ENCODE results near the gene RENBP. TPM values are rescaled to one million over a fixed set of nuclear protein-coding genes. Genes with fewer than 3 reads are reported as not detected.

The RENBP gene
- polyA plus RNA-seq, 1 of the 3 experiments (the other 2 are of a cell fraction): 0.90 TPM

- peaks cover 2% of the 10 kb centered on the region for H3F3A ChIP-seq (replicated peaks; ENCODE audit: insufficient read depth)
- CTCF ChIA-PET: interaction anchor here (1.4 to 16.7 kb wide), 4 partner anchors 11 to 170 kb away, joined by 4 to 271 read pairs (median 18); partner anchors contain the start of genes PLXNB3 and RENBP
- H3K27me3 ChIP-seq (ENCODE audit: insufficient read depth): peaks cover 4% of the 10 kb centered on the region; the same call in 1 of the 2 replicates
- H3K4me3 ChIP-seq (ENCODE audit: low read depth in 2 of 2, low read length in 1 of 2): peak overlapping the region; percentile 78 to 89
- peak overlapping the region; percentile 84 for H3K9ac ChIP-seq
- H2AFZ ChIP-seq (ENCODE audit: low read depth): peak overlapping the region; percentile 51; the same call in 1 of the 2 replicates
- WGBS (ENCODE audit: low lambda C conversion rate): 14% methylated on average over 5 of the region's 33 CpGs
- peak overlapping the region; percentile 98 for H3K4me2 ChIP-seq
- no peaks in the 10 kb centered on the region for H3K9me3 ChIP-seq
- no peaks in the 10 kb centered on the region for H3K9me2 ChIP-seq
- DNase-seq: no peak
- POLR2A ChIA-PET: interaction anchor here (1.0 to 1.4 kb wide), 5 partner anchors 10 to 132 kb away, joined by 3 to 6 read pairs (median 3); no protein-coding TSS in a partner anchor
- peaks cover 10 to 19% of the 10 kb centered on the region in 2 experiments; a peak in 2 of 4 replicates for H3K4me1 ChIP-seq (ENCODE audit: control insufficient read depth in 1 of 2, insufficient read depth in 2 of 2, low read depth in 1 of 2, low read length in 1 of 2)
- H3K27ac ChIP-seq (ENCODE audit: low read depth in 2 of 2, low read length in 1 of 2): peak overlapping the region; percentile 25 to 47; a peak in 2 of 4 replicates
- H3K79me2 ChIP-seq (ENCODE audit: insufficient read depth): peaks cover 35% of the 10 kb centered on the region
- peaks cover 12 to 32% of the 10 kb centered on the region in 2 experiments for H3K36me3 ChIP-seq (replicated peaks in 1 of 2; ENCODE audit: control insufficient read depth in 1 of 2, insufficient read depth in 2 of 2, low read length in 1 of 2)
- H4K20me1 ChIP-seq (ENCODE audit: insufficient read depth): peaks cover 29% of the 10 kb centered on the region
- TF ChIP-seq EZH2phosphoT487 (IDR thresholded peaks at IDR 0.05; ENCODE audit: borderline replicate concordance, low read depth): no peak
- TF ChIP-seq NFIC (IDR thresholded peaks at IDR 0.05; ENCODE audit: borderline replicate concordance): no peak
- TF ChIP-seq EP300 (IDR thresholded peaks at IDR 0.05; ENCODE audit: borderline replicate concordance in 1 of 2, low read depth in 1 of 2, low read length in 1 of 2): no peak
- TF ChIP-seq ELF1 (IDR thresholded peaks at IDR 0.05): no peak
- TF ChIP-seq CTCF (IDR thresholded peaks at IDR 0.05): no peak
- TF ChIP-seq MEF2A (IDR thresholded peaks at IDR 0.05; ENCODE audit: borderline replicate concordance, low read depth): no peak
- TF ChIP-seq MXI1 (IDR thresholded peaks at IDR 0.05; ENCODE audit: low read depth, low read length): no peak; the same call in 1 of the 2 replicates
- no peak for TF ChIP-seq PBX3 (IDR thresholded peaks at IDR 0.05)
- no peak for TF ChIP-seq POLR2AphosphoS5 (IDR thresholded peaks at IDR 0.05; ENCODE audit: low read depth, low read length)
- no peak for TF ChIP-seq FOXM1 (IDR thresholded peaks at IDR 0.05; ENCODE audit: low read depth)
- no peak for TF ChIP-seq TCF12 (IDR thresholded peaks at IDR 0.05)
- TF ChIP-seq NRF1 (IDR thresholded peaks at IDR 0.05; ENCODE audit: low read depth, low read length): no peak
Observed at GRCh38 chrX:153934148-153934761, 10.2 kb downstream of the RENBP start.

GRCh38 chrX:153933748-153934147 is 10.7 kb downstream of the RENBP start:
- H3F3A ChIP-seq (replicated peaks; ENCODE audit: insufficient read depth): peaks cover 7% of the 10 kb centered on the region
- WGBS (ENCODE audit: low lambda C conversion rate): 17% methylated on average over 5 of the region's 7 CpGs
- peak overlapping the region; percentile 78 to 89 for H3K4me3 ChIP-seq (ENCODE audit: low read depth in 2 of 2, low read length in 1 of 2)
- peak overlapping the region in 1 of 2 experiments; percentile 25; a peak in 1 of 4 replicates for H3K27ac ChIP-seq (ENCODE audit: low read depth in 2 of 2, low read length in 1 of 2)
- TF ChIP-seq MAX (IDR thresholded peaks at IDR 0.05; ENCODE audit: low read depth): 0 out of 2 replicates have a peak, but pooled peaks have one; percentile 28
- no peak for TF ChIP-seq RFX5 (IDR thresholded peaks at IDR 0.05; ENCODE audit: low read length)
- no peak for TF ChIP-seq TEAD4 (IDR thresholded peaks at IDR 0.05; ENCODE audit: borderline replicate concordance, insufficient read depth)
- TF ChIP-seq RCOR1 (IDR thresholded peaks at IDR 0.05; ENCODE audit: low read length): no peak
- peak; percentile 44; the same call in 1 of the 2 replicates for TF ChIP-seq SIN3A (IDR thresholded peaks at IDR 0.05; ENCODE audit: borderline replicate concordance, low read depth, low read length)
- TF ChIP-seq NRF1 (IDR thresholded peaks at IDR 0.05; ENCODE audit: low read depth, low read length): no peak
- 0 out of 2 replicates have a peak, but pooled peaks have one; percentile 28 for TF ChIP-seq MXI1 (IDR thresholded peaks at IDR 0.05; ENCODE audit: low read depth, low read length)
- peak; percentile 25; the same call in 1 of the 2 replicates for TF ChIP-seq FOSL2 (IDR thresholded peaks at IDR 0.05; ENCODE audit: borderline replicate concordance, low read depth)
- H3K4me1 ChIP-seq (ENCODE audit: control insufficient read depth in 1 of 2, insufficient read depth in 2 of 2, low read depth in 1 of 2, low read length in 1 of 2): peaks cover 10 to 23% of the 10 kb centered on the region in 2 experiments; a peak in 2 of 4 replicates
- no peak for DNase-seq
- no peak overlapping the region for H2AFZ ChIP-seq (ENCODE audit: low read depth)
- peak overlapping the region; percentile 84 for H3K9ac ChIP-seq
- H3K36me3 ChIP-seq (replicated peaks in 1 of 2; ENCODE audit: control insufficient read depth in 1 of 2, insufficient read depth in 2 of 2, low read length in 1 of 2): peaks cover 12 to 35% of the 10 kb centered on the region in 2 experiments
- H3K9me2 ChIP-seq: no peaks in the 10 kb centered on the region
- peaks cover 35% of the 10 kb centered on the region for H3K79me2 ChIP-seq (ENCODE audit: insufficient read depth)
- H3K27me3 ChIP-seq (ENCODE audit: insufficient read depth): peaks cover 4% of the 10 kb centered on the region; the same call in 1 of the 2 replicates
- ChIA-PET POLR2A (interaction anchor here (1.1 to 1.4 kb wide), 3 partner anchors 9 to 132 kb away, joined by 3 to 6 read pairs (median 3); no protein-coding TSS in a partner anchor), CTCF (interaction anchor here (1.1 to 16.7 kb wide), 4 partner anchors 10 to 36 kb away, joined by 3 to 271 read pairs (median 18); partner anchors contain the start of gene RENBP)
- H3K4me2 ChIP-seq: peak overlapping the region; percentile 98
- no peaks in the 10 kb centered on the region for H3K9me3 ChIP-seq
- peaks cover 34% of the 10 kb centered on the region for H4K20me1 ChIP-seq (ENCODE audit: insufficient read depth)

All from SK-N-SH (cell line).